ENCODE measurements around the gene FLNB.

- TF ChIP-seq FOXK2 (conservative IDR thresholded peaks at IDR 0.05 in 1 of 2, IDR thresholded peaks at IDR 0.05 in 1 of 2; ENCODE audit: low read depth in 2 of 2) (no peak), POLR2A (conservative IDR thresholded peaks at IDR 0.05) (no peak), MXD1 (CRISPR knock-in tag; IDR thresholded peaks at IDR 0.05; ENCODE audit: borderline replicate concordance, poor library complexity, severe bottlenecking) (no peak), DLX4 (CRISPR knock-in tag; IDR thresholded peaks at IDR 0.05) (no peak), RBBP5 (IDR thresholded peaks at IDR 0.05; ENCODE audit: borderline replicate concordance, insufficient read depth, low read length, poor library complexity, severe bottlenecking) (no peak), CHD4 (IDR thresholded peaks at IDR 0.05; ENCODE audit: insufficient read depth, insufficient replicate concordance, low read depth, low read length, poor library complexity, severe bottlenecking) (no peak), CTCF (IDR thresholded peaks at IDR 0.05 in 2 of 3, conservative IDR thresholded peaks at IDR 0.05 in 1 of 3; ENCODE audit: insufficient read depth in 2 of 3, low read depth in 1 of 3, low read length in 3 of 3) (no peak), FOXM1 (IDR thresholded peaks at IDR 0.05; ENCODE audit: low read depth) (no peak), FOXM1 (CRISPR knock-in tag; IDR thresholded peaks at IDR 0.05; ENCODE audit: low read depth) (no peak), RBM39 (optimal IDR thresholded peaks at IDR 0.05; ENCODE audit: low read depth, low read length) (no peak), NR2C2 (CRISPR knock-in tag; IDR thresholded peaks at IDR 0.05) (no peak), NR2C2 (tag; IDR thresholded peaks at IDR 0.05) (no peak), USF2 (CRISPR knock-in tag; IDR thresholded peaks at IDR 0.05) (no peak), CEBPZ (IDR thresholded peaks at IDR 0.05; ENCODE audit: borderline replicate concordance, low read depth, low read length) (no peak), ZBTB1 (CRISPR knock-in tag; IDR thresholded peaks at IDR 0.05; ENCODE audit: borderline replicate concordance, low read depth) (no peak)
Observed at GRCh38 chr3:58051196-58051595, 43.0 kb downstream of the FLNB start.

Data from K562 (cell line).